ENCODE data around the gene PTPN20.
A peak's percentile ranks its signal among the peaks of the same experiment; 100 is the strongest.

PTPN20 gene

DNA sequence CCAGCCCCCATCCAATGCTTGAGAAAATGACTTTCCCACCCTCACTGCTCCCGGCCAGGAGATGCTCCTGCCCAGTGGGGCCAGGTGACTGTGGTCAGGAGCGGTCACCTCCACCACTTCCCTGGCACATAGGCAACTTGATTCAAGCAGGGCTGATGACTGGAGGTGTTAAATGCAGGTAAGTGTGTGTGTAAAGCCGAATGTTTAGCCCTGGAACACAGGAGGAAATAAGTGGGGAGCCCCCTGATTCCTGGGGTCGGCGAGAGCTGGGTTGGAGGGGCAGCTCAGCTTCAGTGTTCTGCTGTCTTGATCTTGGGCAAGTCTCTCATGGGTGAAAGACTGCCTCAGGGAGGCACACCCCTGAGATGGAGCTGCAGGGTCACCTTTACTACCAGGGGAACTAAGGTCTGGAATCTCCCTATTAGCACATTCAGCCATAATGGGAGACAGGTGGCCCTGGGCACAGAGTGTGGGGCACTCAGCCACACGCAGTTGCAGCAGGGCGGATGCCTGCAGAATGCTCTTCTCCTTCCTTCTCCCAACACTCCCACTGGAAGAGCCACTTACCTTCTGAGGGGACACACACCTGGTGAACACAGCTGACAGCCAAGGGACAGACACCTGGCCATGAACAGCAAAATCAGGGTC, 124.1 kb downstream of the PTPN20 start:
- DNase-seq: no peak

DNA sequence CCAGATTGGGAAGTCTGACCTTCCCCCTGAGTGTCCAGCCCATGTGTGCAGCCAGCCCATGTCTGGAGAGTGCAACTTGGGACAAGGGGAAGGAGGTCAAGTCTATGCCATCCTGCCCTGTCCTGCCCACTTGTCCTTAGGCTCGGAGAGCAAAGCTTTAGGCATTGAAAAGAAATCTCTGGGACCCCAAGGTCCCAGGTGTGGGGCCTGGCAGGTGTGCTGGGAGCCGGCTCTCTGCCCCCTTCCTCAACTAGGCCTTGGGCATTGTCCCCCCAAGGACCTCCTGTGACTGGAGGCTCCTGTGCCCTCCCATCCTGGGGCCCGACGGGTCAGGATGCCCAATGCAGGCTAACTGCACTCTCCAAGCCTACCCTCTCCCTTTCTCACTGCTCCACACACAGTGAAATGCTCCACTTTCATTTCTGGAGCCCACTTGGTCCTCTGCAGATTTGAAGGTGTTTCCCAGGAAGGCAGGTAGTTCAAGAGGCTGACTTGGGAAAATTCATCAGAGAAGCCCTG, 124.7 kb downstream of the PTPN20 start:
- DNase-seq: no peak

DNA sequence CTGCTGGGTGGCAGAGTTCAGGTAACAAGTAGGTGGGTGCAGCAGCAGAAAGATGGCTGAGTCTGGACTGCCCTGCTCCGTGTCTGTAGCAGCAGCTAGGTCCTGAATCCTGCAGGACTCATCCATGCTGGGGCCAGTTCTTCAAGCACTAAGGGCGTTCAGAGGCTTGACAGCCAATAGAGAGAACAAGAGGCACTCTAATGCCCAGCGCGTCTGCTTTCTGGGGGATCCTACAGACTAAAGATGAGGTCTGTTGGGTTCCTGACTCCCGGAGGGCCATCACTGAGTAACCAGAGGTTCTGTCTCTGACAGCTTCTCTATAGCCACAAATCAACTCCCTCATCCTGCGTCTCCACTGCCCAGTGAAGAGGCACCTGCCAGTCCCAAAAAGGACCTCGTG, 125.5 kb downstream of the PTPN20 start:
- no peak for DNase-seq

DNA sequence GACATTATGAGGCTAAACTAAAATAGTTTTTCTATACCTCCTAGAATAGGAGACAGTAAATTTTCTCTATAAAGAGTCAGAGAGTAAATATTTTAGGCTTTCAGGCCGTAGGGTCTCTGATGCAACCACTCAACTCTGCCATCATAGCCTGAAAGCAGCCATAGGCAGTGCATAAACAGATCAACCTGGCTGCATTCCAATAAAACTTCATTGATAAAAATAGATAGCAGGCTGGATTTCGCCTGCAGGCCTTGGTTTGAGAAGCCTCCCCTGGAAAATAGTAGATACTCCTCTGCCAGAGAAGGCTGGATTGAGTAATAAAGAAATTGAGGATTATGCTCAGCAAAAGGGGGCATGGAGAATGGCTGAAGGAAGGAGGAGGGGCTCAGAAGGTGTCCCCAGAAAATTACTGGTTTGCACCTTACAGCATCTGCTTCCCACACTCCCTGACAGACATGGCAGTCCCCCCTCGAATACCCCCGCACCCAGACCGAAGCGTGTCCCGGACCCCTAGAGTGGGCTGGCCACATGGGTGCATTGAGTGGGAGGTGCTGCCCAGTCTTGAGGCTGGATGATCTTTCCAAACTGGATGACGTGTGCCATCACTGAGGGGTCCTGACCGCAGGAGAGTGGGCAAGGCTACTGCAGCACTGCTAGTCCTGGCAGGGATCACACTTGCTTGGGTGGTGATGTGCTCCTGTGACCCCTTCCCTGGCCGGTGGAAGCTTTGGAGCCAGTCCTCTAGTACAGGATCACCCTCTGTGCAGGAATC, 126.6 kb downstream of the PTPN20 start:
- DNase-seq: no peak

DNA sequence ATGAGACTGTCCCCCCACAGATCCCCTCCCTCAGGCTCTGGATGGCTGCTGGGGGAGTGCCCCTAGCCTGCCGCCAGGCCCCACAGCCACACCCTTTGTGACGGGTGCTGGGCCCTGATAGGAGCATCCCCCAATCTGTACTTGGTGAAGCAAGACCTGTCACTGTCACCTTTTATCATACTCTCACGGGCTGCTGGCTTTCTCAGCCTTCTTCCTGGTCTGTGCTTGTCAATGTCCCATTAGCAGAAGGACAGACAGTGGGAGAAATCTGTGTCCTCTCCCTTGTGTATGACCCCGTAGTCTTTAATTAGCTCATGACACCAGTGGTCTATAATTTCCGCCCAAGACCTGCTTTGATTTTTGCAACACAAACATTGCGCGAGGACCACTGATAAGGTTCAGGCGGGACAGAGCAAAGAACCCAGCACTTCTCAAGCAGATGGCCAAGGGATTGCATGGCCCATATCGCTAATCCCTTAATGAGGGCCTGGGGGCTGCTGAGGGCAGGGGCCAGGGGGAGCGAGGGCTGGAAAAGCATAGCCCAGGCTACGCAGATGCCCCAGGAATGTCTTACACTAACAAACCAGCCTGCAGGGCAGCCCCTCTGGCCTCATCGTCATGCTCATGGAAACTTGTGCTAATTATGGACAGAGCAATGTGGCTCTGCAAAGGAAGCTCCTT, 127.8 kb downstream of the PTPN20 start:
- no peak for DNase-seq

DNA sequence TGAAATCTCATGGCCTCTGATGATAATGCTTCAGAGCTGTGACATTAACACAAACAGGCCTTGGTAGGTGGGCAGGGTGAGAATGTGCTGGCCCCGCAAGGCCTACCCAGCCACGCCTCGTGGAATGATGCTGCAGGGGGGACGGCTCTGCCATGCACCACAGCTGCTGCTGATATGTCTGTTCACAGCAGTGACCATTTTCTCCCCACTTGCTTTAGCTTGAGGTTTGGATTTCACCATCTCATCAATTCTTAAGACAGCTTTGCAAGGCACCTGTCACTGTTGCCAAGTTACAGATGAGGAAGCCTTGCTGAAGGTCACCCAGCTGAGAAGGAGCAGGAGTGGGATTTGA, 128.3 kb downstream of the PTPN20 start:
- DNase-seq: no peak

DNA sequence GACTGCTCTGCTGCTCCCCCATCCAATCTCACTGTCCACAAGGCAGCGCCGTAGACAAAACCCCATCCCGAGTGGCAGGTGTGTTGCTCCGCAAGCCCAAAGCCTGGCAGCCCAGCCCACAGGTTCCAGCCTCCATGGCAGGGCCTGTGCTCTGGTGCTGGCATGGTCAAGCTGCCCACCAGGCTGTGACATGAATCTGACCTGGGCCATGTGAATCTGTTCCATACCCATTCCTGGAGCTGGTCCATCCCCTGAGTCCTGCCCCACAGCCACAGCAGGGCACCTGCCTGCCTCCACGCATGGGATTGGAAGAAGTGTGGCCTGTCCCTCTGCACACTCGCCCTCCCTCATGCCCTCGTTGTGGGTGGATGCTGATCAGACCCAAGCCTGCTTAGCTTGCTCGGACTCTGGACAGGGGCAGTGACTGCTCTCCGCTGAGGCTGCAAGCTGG, 128.8 kb downstream of the PTPN20 start:
- no peak for DNase-seq

DNA sequence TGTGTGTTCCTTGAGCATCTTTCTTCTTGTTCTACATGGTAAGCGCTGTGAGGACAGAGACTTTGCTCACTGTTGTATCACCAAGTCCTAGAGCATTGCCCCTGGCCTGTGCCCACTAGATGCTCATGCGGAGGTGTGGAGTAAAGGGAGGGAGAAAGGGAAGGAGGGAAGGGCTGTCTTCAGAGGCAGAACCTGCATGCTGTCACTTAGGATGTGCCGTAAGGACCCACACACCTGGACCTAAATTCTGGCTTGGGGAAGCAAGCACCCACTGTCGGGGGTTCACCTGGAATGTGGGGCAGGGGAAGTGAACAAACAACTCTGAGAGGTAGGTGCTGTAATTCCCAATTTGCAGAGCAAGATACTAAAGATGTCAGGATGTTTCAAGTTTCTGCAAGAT, 129.5 kb downstream of the PTPN20 start:
- no peak for DNase-seq

DNA sequence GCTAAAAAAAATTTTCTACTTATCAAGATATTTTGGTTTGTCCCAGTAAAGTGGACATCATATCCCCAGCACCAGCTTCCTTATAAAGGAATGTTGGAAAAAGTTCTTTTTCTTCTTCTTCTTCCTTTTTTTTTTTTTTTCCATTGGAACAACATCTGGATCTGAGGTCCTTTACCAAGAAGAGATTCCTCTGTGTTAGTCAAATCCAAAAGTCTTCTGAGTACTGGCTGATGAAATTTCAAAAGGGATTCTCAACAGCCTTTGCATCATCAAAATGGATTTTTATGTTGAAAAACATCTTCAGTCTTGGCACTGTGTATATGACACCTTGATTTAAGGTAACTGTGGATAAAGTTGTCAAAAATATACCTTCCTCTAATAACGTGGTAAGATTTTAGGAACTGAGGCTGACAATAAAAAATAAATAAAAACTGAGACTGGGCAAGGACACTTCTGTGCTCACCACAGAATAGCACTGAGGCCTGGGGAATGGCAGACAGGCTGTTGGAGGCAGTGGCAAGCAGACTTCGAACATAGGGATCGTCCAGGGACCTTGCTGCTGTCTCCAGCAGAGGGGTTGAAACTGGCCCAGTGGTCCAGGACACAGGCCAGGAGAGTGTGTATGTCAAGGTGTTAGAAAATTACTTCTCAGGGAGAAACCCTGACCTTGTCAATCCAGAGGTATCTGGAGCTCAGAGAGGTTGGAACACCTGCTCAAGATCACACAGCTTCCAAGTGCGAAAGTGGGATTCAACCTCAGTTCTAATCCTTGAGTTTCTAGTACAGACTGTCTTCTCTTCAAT, 130.4 kb downstream of the PTPN20 start:
- DNase-seq: no peak

DNA sequence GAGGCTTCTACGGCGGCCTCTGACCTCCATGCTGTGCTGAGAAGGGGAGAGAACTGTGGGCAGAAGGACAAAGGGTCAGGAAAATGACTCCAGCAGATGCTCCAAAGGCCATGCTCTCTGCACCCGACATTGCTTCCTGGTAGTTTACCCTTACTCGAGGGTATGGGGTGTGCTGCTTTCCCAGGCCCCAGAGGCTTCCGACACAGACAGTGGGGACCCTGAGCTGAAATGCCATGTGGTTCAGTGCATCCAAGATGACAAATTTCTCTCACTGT, 130.9 kb downstream of the PTPN20 start:
- DNase-seq: no peak

DNA sequence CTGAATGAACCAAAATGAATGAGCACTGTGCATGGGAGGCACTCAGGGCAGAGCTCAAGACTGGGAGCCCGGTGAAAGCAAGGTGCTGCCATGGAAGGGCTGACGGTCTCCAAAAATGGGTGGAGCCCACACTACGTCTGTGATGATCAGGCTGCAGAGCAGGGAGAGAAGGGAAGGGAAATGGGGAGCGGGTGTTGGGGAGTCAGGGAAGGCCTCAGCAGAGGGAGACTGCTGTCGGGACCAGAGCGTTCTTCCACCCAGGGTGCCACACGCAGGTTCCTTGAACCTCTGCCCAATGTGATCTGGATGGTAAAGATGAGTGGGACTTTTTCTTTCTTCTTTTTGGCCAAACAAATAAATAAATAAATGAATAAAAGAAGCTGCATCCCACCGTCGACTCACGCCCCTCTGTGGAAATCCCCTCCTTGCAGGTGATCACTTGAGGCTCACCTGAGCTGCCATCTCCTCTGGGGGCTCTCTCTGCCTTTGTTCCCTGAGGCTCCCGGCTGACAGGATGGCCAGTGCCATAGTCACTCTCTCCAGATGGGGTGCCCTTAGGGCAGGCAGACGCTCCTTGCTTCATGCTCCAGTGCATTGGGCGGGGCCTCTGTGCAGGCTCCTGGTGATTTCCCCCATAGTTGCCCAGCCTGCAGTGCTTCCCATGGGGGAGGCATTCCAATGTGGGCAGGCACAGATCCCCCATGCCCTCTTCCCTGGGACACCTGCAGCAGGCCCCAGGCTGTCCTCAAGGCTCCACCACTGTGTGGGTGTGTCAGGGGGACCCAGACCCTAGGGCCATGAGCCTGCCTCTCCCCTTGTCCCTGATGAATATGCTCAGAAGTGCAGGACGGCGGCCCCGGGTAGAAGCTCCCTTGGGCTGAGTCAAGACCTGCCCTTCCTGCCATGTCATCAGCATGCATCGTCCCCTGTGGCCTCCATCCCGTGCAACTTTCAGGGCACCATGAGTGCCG, 131.8 kb downstream of the PTPN20 start:
- no peak for DNase-seq

DNA sequence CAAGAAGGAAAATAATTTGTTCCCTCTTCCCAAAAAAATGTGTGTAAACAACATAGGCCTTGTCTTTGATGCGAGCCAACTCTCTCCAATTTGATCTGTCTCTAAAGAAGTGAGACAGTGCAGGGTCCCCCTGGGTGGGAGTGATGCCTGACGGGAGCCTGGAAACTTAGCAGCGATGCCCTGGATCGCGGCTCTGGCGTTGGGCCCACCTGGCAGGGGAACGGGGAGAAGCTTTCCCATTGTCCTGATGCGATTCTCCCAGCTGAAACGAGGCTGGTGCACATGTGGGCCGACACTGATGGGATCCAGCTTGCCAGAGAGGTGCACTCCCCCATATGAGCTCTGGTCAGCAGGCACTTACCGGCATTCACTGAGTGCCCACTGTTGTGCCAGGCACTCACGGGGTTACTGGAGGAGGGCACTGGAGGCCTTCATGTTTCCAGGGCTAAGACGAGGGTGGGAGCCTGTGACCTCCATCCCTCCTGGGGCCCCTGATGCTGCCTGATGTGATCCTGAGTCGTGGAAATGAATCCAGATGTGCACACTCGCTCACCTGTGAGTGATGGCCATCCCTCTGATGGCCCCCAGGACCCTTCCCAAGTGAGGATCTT, 132.8 kb downstream of the PTPN20 start:
- DNase-seq: no peak

DNA sequence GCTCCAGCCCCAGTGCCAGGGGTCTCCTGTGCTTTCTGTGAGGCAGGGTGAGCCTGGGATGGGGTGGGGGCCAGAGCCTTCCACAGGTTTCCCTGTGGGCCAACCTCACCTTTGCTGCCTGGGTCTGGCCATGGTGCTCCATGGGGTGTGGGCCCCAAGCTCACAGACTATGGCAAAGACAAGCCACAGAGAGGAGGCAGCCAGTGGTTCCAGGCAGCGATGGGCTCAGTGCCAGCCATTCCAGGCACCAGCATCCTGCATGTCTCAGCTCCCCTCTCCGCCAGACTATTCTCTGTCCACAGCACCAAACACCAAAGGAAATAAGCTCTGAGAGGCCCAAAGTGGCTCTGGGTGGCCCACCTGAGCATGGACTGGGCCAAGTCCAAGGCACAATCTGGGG, 133.5 kb downstream of the PTPN20 start:
- DNase-seq: no peak

DNA sequence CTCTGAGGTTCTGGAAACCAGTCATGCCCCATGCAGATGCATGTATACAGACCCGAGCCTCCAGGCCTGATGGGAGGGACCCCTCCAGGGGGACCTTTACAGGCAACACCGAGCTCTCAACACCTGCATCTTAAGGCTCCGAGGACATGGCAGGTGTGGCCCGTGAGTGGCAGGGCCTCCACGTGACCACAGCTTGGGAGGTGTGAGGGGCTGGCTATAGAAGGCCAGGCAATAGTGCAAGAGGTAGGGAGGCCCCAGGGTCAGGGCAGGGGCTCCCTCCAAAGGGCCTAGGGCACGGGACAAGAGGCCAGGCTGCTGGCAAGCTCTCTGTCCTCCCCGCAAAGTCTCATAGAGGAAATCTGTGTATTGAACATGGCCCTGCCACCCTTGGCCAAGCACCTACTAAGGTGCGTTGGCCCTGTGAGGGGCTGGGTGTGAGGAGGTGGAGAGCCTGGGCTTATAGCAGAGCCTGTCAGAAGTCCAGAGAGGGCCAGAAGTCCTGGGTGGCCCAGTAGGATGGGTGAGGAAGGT, 134.2 kb downstream of the PTPN20 start:
- no peak for DNase-seq

DNA sequence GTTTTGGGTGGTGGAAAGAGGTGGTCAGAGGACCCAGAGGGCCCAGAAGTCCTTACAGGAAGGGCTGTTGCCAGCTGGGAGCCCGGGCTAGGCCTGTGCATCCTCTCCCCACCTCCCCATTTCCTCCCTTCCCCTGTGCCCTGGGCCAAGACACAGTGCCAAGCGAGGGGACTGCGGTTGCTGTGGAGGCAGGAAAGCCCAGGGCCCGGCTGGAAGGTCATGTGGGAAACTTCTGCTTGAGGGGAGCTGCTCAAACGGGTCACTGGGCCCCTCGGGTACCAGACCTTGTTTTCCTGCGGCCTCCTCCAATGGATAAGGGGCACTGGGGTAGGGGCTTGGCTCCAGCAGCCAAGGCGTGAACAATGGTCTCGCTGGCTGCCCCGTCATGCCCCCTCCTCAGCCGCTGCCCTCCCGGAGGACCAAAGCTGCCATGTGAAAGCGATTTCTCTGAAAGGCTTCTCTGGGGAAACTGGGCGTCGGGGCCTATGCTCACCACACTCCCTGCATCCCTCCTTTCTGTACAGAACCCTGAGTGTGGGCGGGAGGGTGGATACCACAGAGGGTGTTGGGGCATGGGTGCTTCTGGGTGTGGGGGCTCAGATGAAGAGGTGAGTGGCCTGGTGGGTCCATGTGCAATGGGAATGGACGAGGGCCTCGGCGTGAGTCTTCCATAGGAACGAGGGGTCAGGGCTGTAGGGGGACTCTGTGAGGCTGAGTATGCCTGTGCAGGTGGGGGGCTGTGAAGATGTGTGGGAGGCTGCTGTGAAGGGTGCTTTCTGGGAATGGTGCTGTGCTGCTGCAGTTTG, 135.3 kb downstream of the PTPN20 start:
- no peak for DNase-seq

DNA sequence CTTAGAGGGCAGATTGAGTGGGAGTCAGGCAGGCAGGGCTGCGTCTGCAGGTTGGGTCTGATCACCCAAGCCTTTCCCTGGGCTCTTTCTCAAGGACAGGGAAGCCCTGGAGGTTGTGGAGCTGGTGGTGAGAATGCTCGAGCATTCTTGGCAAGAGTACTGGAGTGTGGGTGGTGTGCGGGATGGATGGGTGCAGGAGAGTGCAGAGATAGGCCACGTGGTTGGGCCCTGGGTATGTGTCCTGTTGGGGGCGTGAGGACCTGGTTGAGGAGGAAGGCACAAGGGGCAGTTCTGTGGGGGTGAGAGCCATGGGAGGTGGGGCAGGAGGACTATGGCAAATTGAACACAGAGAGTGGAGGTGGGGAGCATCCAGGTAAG, 135.9 kb downstream of the PTPN20 start:
- DNase-seq: no peak

DNA sequence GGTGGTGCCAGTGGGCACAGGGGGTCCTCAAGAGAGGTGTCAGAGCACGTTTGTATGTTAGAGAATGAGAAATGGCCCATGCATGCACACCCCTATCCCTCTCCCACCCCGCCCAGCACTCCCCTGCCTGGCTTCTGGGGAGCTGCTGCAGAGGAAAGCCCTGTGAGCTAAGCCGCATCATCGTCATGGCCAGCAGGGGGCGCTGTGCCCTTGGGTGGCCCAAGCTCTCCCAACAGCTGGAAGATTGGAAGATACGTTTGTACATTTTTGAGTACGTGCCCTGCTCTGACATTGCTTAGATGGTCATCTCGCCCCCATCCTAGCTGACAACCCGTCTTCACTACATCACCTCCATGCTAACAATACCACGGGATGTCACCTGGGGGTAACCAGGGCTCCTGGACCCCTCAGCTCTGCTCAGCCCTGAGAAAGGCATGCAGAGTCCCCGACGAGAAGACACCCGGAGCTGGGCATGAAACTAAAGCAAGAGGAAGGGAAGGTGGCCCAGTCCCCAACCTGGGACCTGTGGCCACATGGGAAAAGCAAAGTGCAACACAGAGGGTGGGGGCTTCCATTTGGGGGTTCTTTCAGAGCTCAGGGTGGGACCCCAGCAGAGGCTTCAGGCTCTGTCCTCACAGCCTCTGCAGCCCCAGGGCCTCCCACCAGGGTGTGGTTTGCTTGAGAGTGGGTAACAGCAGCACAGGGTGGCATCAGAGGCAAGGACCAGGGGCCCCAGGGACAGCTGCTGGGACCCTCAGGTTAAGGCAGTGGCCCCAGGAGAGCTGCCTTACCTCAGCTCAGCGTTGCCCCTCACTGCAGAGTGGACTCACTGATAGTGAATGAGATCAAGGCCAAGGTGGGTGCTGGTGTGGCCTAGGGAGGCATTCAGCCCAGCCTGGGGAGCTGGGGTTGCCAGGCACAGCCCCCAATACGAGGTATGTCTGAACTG, 136.6 kb downstream of the PTPN20 start:
- DNase-seq: peak; percentile 72

DNA sequence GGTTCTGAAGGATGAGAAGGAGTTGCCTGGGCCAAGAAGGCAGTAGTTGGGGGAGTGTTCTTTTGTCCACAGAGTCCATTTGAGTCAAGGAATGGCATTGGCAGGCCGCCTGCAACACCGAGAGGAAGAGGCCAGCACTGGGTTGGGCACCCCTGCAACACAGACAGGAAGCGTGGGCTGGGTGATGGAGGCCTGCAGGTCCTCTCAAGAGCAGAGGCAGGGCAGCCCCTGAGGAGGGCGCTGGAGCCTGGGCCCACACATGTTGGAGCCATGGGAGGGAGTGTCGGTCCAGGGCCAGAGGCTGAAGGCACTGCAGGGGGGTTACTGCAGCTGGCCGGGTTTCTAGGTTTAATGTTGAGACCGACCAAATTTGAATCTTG, 137.3 kb downstream of the PTPN20 start:
- DNase-seq: peak; percentile 5
